Subcutaneous abdominal adipose tissue (tissue), 5 donors: ENCODE results near the gene PSAP.

Source experiments
- H3K27ac ChIP-seq: one replicate; pipeline ENCODE4 v1.7.0; 2013; ENCODE audit warnings: low read depth, mild to moderate bottlenecking, inconsistent platforms, low read length, moderate library complexity
- H3K27me3 ChIP-seq, 5 donors: one replicate each; pipeline ENCODE4 v1.7.0; 2013; ENCODE audit warnings: low read length in 5 of 5, inconsistent platforms in 1 of 5; ENCODE audit not compliant: control insufficient read depth in 5 of 5, insufficient read depth in 4 of 5
- H3K36me3 ChIP-seq, 5 donors: one replicate each; pipeline ENCODE4 v1.7.0; 2013; ENCODE audit warnings: low read length in 5 of 5; ENCODE audit not compliant: control insufficient read depth in 5 of 5, insufficient read depth in 5 of 5
- H3K4me1 ChIP-seq, 5 donors: one replicate each; pipeline ENCODE4 v1.7.0; 2013; ENCODE audit warnings: low read length in 5 of 5, mild to moderate bottlenecking in 3 of 5, moderate library complexity in 1 of 5; ENCODE audit not compliant: control insufficient read depth in 5 of 5, insufficient read depth in 5 of 5
- H3K4me3 ChIP-seq, 5 donors: one replicate each; pipeline ENCODE4 v1.7.0; 2013; ENCODE audit warnings: low read length in 5 of 5, low read depth in 1 of 5
- H3K9ac ChIP-seq, 5 donors: one replicate each; pipeline ENCODE4 v1.7.0; 2013; ENCODE audit warnings: low read length in 5 of 5, mild to moderate bottlenecking in 4 of 5, moderate library complexity in 3 of 5
- H3K9me3 ChIP-seq, 5 donors: one replicate each; pipeline ENCODE4 v1.7.0; 2013; ENCODE audit warnings: low read length in 5 of 5; ENCODE audit not compliant: control insufficient read depth in 5 of 5
- donor health status: healthy.
- donor health status: healthy.
- donor health status: healthy.
- donor health status: healthy.
- donor health status: healthy.

PSAP gene

GRCh38 chr10:71812016-71812912 lies 38.8 kb downstream of the PSAP start:
- Histone ChIP-seq H3K4me1 (peaks cover 0 to 18% (median 12%) of the 10 kb centered on the region in 5 donors), H3K27me3 (no peaks in the 10 kb centered on the region), H3K27ac (no peak overlapping the region), H3K9ac (no peak overlapping the region), H3K4me3 (no peak overlapping the region), H3K36me3 (peaks cover 0 to 40% (median 28%) of the 10 kb centered on the region in 5 donors), H3K9me3 (no peaks in the 10 kb centered on the region)

GRCh38 chr10:71811351-71811750 lies 39.7 kb downstream of the PSAP start:
- no peak overlapping the region for H3K27ac ChIP-seq
- H3K4me1 ChIP-seq = peaks cover 0 to 9% (median 4%) of the 10 kb centered on the region in 5 donors
- H3K4me3 ChIP-seq = no peak overlapping the region
- H3K9ac ChIP-seq = no peak overlapping the region
- H3K36me3 ChIP-seq = peaks cover 0 to 31% (median 19%) of the 10 kb centered on the region in 5 donors
- no peaks in the 10 kb centered on the region for H3K27me3 ChIP-seq
- no peaks in the 10 kb centered on the region for H3K9me3 ChIP-seq

- peaks cover 0 to 17% (median 4%) of the 10 kb centered on the region in 5 donors for H3K4me1 ChIP-seq
- H3K4me3 ChIP-seq = no peak overlapping the region
- no peak overlapping the region for H3K9ac ChIP-seq
- H3K36me3 ChIP-seq = peaks cover 0 to 19% (median 8%) of the 10 kb centered on the region in 5 donors
- H3K27ac ChIP-seq = no peak overlapping the region
- H3K27me3 ChIP-seq = peaks cover 0 to 4% (median 0%) of the 10 kb centered on the region in 5 donors
- H3K9me3 ChIP-seq = no peaks in the 10 kb centered on the region
Observed at GRCh38 chr10:71810048-71810750, 40.9 kb downstream of the PSAP start.

- Histone ChIP-seq H3K9me3 (no peaks in the 10 kb centered on the region), H3K4me1 (peaks cover 0 to 21% (median 4%) of the 10 kb centered on the region in 5 donors), H3K9ac (no peak overlapping the region), H3K36me3 (peaks cover 0 to 13% (median 3%) of the 10 kb centered on the region in 5 donors), H3K27me3 (peaks cover 0 to 4% (median 0%) of the 10 kb centered on the region in 5 donors), H3K27ac (no peak overlapping the region), H3K4me3 (no peak overlapping the region)
Observed at GRCh38 chr10:71809628-71810027, 41.4 kb downstream of the PSAP start.

GRCh38 chr10:71807557-71808510 lies 43.2 kb downstream of the PSAP start:
- H3K9me3 ChIP-seq = no peaks in the 10 kb centered on the region
- no peak overlapping the region for H3K4me3 ChIP-seq
- H3K4me1 ChIP-seq = peaks cover 0 to 25% (median 4%) of the 10 kb centered on the region in 5 donors
- H3K36me3 ChIP-seq = peaks cover 0 to 4% (median 3%) of the 10 kb centered on the region in 5 donors
- H3K27ac ChIP-seq = no peak overlapping the region
- H3K9ac ChIP-seq = no peak overlapping the region
- H3K27me3 ChIP-seq = peaks cover 0 to 4% (median 0%) of the 10 kb centered on the region in 5 donors

- peaks cover 0 to 4% (median 0%) of the 10 kb centered on the region in 5 donors for H3K27me3 ChIP-seq
- H3K36me3 ChIP-seq = peaks cover 0 to 3% (median 0%) of the 10 kb centered on the region in 5 donors
- H3K9ac ChIP-seq = no peak overlapping the region
- no peaks in the 10 kb centered on the region for H3K9me3 ChIP-seq
- no peak overlapping the region for H3K4me3 ChIP-seq
- no peak overlapping the region for H3K27ac ChIP-seq
- H3K4me1 ChIP-seq = peaks cover 0 to 21% (median under 1%) of the 10 kb centered on the region in 5 donors
Observed at GRCh38 chr10:71806704-71807556, 44.1 kb downstream of the PSAP start.

GRCh38 chr10:71805776-71806703 lies 45.0 kb downstream of the PSAP start:
- Histone ChIP-seq H3K9me3 (no peaks in the 10 kb centered on the region), H3K4me3 (no peak overlapping the region), H3K36me3 (peaks cover 0 to 3% (median 0%) of the 10 kb centered on the region in 5 donors), H3K27ac (no peak overlapping the region), H3K9ac (no peak overlapping the region), H3K27me3 (peaks cover 0 to 4% (median 0%) of the 10 kb centered on the region in 5 donors), H3K4me1 (peaks cover 0 to 23% (median 4%) of the 10 kb centered on the region in 5 donors)

- no peak overlapping the region for H3K9ac ChIP-seq
- peaks cover 0 to 23% (median 4%) of the 10 kb centered on the region in 5 donors for H3K4me1 ChIP-seq
- H3K36me3 ChIP-seq = no peaks in the 10 kb centered on the region
- H3K27ac ChIP-seq = no peak overlapping the region
- H3K9me3 ChIP-seq = no peaks in the 10 kb centered on the region
- no peak overlapping the region for H3K4me3 ChIP-seq
- H3K27me3 ChIP-seq = peaks cover 0 to 4% (median 0%) of the 10 kb centered on the region in 5 donors
Observed at GRCh38 chr10:71804077-71804476, 47.0 kb downstream of the PSAP start.
